Sigmoid colon (tissue), 7 donors: ENCODE results near the gene SAYSD1. TPM values are rescaled to one million over a fixed set of nuclear protein-coding genes. Genes with fewer than 3 reads are reported as not detected.

Source experiments
- DNase-seq: peaks from one replicate; pipeline ENCODE4 v3.0.0-alpha.2; 2019
- H3K27ac ChIP-seq, 4 donors: fragments of 200-600 bp; sonication (generic); one replicate each; pipeline ENCODE4 v1.5.1; 2016 to 2019; ENCODE audit warnings: mild to moderate bottlenecking in 1 of 4
- H3K27me3 ChIP-seq, 3 donors: fragments of 200-600 bp; sonication (generic); one replicate each; pipeline ENCODE4 v1.5.1; 2019; ENCODE audit warnings: mild to moderate bottlenecking in 1 of 3
- H3K36me3 ChIP-seq, 4 donors: fragments of 200-600 bp; sonication (generic); one replicate each; pipeline ENCODE4 v1.5.1; 2016 to 2019
- H3K4me1 ChIP-seq, 4 donors: fragments of 200-600 bp; sonication (generic); one replicate each; pipeline ENCODE4 v1.5.1; 2017 to 2019
- H3K4me3 ChIP-seq, 4 donors: fragments of 200-600 bp; sonication (generic); one replicate each; pipeline ENCODE4 v1.5.1; 2017 to 2019; ENCODE audit warnings: mild to moderate bottlenecking in 2 of 4, moderate library complexity in 1 of 4
- H3K9me3 ChIP-seq, 4 donors: fragments of 200-600 bp in 3 of 4; sonication (generic) in 3 of 4; one replicate each; pipeline versions ENCODE4 v1.5.1 to v1.6.1; 2013 to 2019
- EP300 ChIP-seq, 4 donors: sonication (generic); formaldehyde crosslinking; IDR thresholded peaks; one replicate each; pipeline ENCODE4 v1.6.1; 2017; ENCODE audit warnings: antibody characterized with exemption in 4 of 4
- POLR2A ChIP-seq, 2 donors: fragments of 450-650 bp; IDR thresholded peaks; one replicate each; pipeline ENCODE4 v1.6.1; 2016; ENCODE audit warnings: antibody characterized with exemption in 2 of 2, mild to moderate bottlenecking in 2 of 2, moderate library complexity in 2 of 2
- POLR2AphosphoS5 ChIP-seq, 4 donors: sonication (generic); formaldehyde crosslinking; IDR thresholded peaks; one replicate each; pipeline ENCODE4 v1.6.1; 2017; ENCODE audit warnings: antibody characterized with exemption in 4 of 4
- WGBS, 2 donors: extraction: QIAGEN DNeasy Blood & Tissue Kit; methylation state at CpG; one replicate each; pipeline ENCODE4 v1.1.7; 2013; 5-methylcytosine and 5-hydroxymethylcytosine counted together
- intact Hi-C: fragments of 100-400 bp; cut with DNase I; formaldehyde crosslinking; loops from one replicate; pipeline ENCODE4 v1.15.1; 2023
- polyA plus RNA-seq, 3 donors: library from polyadenylated mRNA; stranded (reverse); fragments of 200-250 nt; gene quantifications; one replicate each; pipeline ENCODE4 v1.2.3, GENCODE V29; 2013
- total RNA-seq, 4 donors: library from RNA; depleted of rRNA; stranded (reverse); fragments of >200 nt; gene quantifications; one replicate each; pipeline ENCODE4 v1.1.0, GENCODE V29; 2016
- TF ChIP-seq, protein P1 (sequence below), 4 experiments: fragments of 450-650 bp in 3 of 4; fragments of 200-600 bp in 1 of 4; IDR thresholded peaks; one replicate each; pipeline ENCODE4 v1.5.1; 2016 to 2019; ENCODE audit warnings: antibody characterized with exemption in 4 of 4, mild to moderate bottlenecking in 3 of 4, moderate library complexity in 2 of 4
- donor health status: healthy with polysubstance abuse.
- donor health status: Bipolar disorder and iron deficiency.
- donor health status: healthy.

The SAYSD1 gene
- total and polyA plus RNA-seq, 7 donors = 8.8 to 20.8 (median 15.0) TPM

DNA sequence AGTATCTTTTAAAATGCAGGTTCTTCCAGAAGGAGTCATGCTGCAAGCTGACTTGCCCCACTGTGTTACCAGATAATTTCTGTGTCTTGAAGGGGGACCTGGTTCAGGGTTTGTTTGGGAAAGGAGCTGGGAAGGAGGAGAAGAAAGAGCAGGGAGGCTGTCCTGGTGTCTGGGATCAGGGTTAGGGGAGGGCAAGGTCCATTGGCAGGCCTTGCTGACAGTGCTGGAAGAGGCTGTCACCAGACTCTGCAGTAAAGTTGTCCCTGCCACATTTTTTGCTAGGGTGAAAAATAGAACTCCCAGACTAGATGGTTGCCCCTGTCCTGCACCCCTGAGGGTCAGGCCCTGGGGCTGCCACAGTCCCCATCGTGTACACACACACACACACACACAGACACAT, 51.5 kb downstream of the SAYSD1 start:
- DNase-seq = no peak
- intact Hi-C loops = no loop called here
- Histone ChIP-seq H3K4me3 (no peak overlapping the region), H3K27me3 (peaks cover 0 to 22% (median 0%) of the 10 kb centered on the region in 3 donors), H3K9me3 (no peaks in the 10 kb centered on the region), H3K27ac (no peak overlapping the region), H3K4me1 (no peaks in the 10 kb centered on the region), H3K36me3 (no peaks in the 10 kb centered on the region)
- TF ChIP-seq POLR2A (IDR thresholded peaks at IDR 0.05) = no peak
- no peak for TF ChIP-seq EP300 (IDR thresholded peaks at IDR 0.05)
- TF ChIP-seq, protein P1, sequence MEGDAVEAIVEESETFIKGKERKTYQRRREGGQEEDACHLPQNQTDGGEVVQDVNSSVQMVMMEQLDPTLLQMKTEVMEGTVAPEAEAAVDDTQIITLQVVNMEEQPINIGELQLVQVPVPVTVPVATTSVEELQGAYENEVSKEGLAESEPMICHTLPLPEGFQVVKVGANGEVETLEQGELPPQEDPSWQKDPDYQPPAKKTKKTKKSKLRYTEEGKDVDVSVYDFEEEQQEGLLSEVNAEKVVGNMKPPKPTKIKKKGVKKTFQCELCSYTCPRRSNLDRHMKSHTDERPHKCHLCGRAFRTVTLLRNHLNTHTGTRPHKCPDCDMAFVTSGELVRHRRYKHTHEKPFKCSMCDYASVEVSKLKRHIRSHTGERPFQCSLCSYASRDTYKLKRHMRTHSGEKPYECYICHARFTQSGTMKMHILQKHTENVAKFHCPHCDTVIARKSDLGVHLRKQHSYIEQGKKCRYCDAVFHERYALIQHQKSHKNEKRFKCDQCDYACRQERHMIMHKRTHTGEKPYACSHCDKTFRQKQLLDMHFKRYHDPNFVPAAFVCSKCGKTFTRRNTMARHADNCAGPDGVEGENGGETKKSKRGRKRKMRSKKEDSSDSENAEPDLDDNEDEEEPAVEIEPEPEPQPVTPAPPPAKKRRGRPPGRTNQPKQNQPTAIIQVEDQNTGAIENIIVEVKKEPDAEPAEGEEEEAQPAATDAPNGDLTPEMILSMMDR (IDR thresholded peaks at IDR 0.05) = no peak
- no peak for TF ChIP-seq POLR2AphosphoS5 (IDR thresholded peaks at IDR 0.05)
- WGBS, 2 donors = 21 to 35% methylated on average over 1 of the region's 1 CpG

DNA sequence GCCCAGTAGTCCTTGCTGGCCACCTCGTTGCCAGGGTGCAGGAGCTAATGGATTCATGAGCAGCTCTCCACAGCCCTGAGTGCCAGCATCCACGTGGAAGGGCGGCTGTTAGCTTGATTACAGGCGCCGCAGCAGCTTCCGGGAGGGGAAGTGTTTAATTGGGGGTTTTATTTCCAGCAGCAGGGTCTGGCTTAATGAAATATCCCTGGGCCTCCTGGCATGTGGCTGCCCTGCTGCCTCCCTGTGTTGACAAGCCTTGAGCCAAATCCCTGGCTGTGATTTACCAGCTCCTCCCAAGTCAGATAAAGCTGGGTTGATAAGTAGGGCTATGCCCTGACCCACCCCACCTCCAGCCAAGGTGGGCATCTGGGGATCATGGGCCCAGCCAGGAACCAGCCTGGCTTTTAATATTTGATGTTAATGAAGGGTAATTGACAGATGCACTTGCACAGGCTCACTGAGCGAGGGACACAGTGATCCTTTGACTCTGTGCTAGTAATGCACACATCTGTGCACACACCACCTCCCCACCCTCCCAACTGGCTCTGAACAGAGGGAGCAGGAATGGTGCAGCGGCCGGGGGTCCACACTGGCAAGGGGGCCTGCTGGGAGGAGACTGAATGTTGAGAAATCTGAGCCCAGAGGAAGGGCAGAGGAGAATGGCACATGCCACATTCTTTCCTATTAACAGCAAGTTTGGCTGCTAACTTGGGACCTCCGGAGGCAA, 52.8 kb downstream of the SAYSD1 start:
- no peaks in the 10 kb centered on the region for H3K36me3 ChIP-seq
- no peak for DNase-seq
- H3K4me1 ChIP-seq = no peaks in the 10 kb centered on the region
- H3K27me3 ChIP-seq = peaks cover 0 to 29% (median 0%) of the 10 kb centered on the region in 3 donors
- 28 to 57% methylated on average over 10 of the region's 10 CpGs for WGBS, 2 donors
- no peak overlapping the region for H3K27ac ChIP-seq
- TF ChIP-seq POLR2AphosphoS5 (IDR thresholded peaks at IDR 0.05) (no peak), EP300 (IDR thresholded peaks at IDR 0.05) (no peak), POLR2A (IDR thresholded peaks at IDR 0.05) (no peak)
- TF ChIP-seq, protein P1 (IDR thresholded peaks at IDR 0.05) = no peak
- H3K9me3 ChIP-seq = no peaks in the 10 kb centered on the region
- no peak overlapping the region for H3K4me3 ChIP-seq
- intact Hi-C loops = no loop called here

DNA sequence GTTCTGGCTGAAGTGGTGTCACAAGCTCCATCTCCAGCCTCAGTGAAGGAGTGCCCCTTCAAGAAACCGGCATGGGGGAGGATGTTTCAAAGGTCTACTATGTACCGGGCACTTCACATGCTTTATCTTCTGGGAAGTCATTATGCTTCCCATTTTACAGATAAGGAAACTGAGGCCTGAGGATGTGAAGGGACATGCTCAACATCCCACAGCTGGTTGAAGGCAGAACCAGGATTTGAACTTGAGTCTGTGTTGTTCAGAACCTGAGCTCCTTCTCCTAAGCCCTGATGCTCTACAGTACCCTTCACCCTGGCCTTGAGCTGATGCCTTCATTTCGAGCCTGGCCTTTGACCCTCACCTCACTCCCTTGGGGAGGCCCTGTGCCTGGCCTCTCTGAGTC, 53.4 kb downstream of the SAYSD1 start:
- intact Hi-C loops = no loop called here
- Histone ChIP-seq H3K27me3 (peaks cover 0 to 25% (median 0%) of the 10 kb centered on the region in 3 donors), H3K4me1 (no peaks in the 10 kb centered on the region), H3K4me3 (no peak overlapping the region), H3K9me3 (no peaks in the 10 kb centered on the region), H3K36me3 (no peaks in the 10 kb centered on the region), H3K27ac (no peak overlapping the region)
- WGBS, 2 donors = 21 to 59% methylated on average over 3 of the region's 3 CpGs
- no peak for DNase-seq
- no peak for TF ChIP-seq EP300 (IDR thresholded peaks at IDR 0.05)
- TF ChIP-seq, protein P1 (IDR thresholded peaks at IDR 0.05) = no peak
- TF ChIP-seq POLR2AphosphoS5 (IDR thresholded peaks at IDR 0.05) = no peak
- TF ChIP-seq POLR2A (IDR thresholded peaks at IDR 0.05) = no peak

DNA sequence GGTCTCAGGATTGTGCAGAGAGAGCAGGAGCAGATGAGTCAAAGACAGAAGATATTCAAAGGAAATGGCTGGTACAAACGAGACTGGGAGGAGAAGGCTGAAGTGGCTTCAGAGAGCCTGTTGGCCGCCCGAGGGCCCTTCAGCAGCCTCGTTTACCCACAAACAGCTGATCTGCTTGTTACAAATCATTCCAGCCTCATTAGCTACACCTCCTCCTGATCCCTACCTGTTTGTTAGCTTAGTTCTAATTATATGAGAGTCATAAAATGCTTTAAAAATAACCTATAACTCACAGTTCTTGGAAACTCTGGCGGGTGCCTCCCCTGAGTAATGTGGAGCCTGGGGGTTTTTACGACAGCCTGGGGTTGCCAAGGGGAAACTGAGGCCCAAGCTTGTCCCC, 53.8 kb downstream of the SAYSD1 start:
- H3K4me3 ChIP-seq = no peak overlapping the region
- H3K36me3 ChIP-seq = no peaks in the 10 kb centered on the region
- no peak overlapping the region for H3K27ac ChIP-seq
- H3K9me3 ChIP-seq = no peaks in the 10 kb centered on the region
- intact Hi-C loops = no loop called here
- DNase-seq = no peak
- H3K27me3 ChIP-seq = peaks cover 0 to 25% (median 0%) of the 10 kb centered on the region in 3 donors
- H3K4me1 ChIP-seq = no peaks in the 10 kb centered on the region
- 10 to 46% methylated on average over 6 of the region's 6 CpGs for WGBS, 2 donors
- TF ChIP-seq POLR2AphosphoS5 (IDR thresholded peaks at IDR 0.05) (no peak), EP300 (IDR thresholded peaks at IDR 0.05) (no peak), POLR2A (IDR thresholded peaks at IDR 0.05) (no peak)
- TF ChIP-seq, protein P1 (IDR thresholded peaks at IDR 0.05) = no peak
